Neural progenitor cell (in vitro differentiated cells): ENCODE results near the gene HOXB7. TPM values are rescaled to one million over a fixed set of nuclear protein-coding genes. Genes with fewer than 3 reads are reported as not detected.

Experiments used
- DNase-seq: peaks from one replicate; pipeline ENCODE4 v3.0.0-alpha.2; 2016; ENCODE audit warnings: low spot score
- H2AFZ ChIP-seq: fragments of 200-600 bp; sonication (generic); replicated peaks from 2 replicates; pipeline ENCODE4 v1.6.1; 2016; ENCODE audit warnings: antibody characterized with exemption
- H3F3A ChIP-seq: fragments of 200-600 bp; sonication (generic); 2 replicates; pipeline ENCODE4 v1.6.1; 2016; ENCODE audit warnings: antibody characterized with exemption, low read depth
- H3K27ac ChIP-seq: fragments of 200-600 bp; sonication (generic); 2 replicates; pipeline ENCODE4 v1.5.1; 2016; ENCODE audit warnings: mild to moderate bottlenecking
- H3K27me3 ChIP-seq: fragments of 200-600 bp; sonication (generic); 2 replicates; pipeline ENCODE4 v1.6.1; 2016; ENCODE audit warnings: mild to moderate bottlenecking, moderate library complexity
- H3K36me3 ChIP-seq: fragments of 200-600 bp; sonication (generic); 2 replicates; pipeline ENCODE4 v1.5.1; 2016
- H3K4me1 ChIP-seq: fragments of 200-600 bp; sonication (generic); 2 replicates; pipeline ENCODE4 v1.6.1; 2016; ENCODE audit warnings: mixed run types
- H3K4me2 ChIP-seq: fragments of 200-600 bp; sonication (generic); 2 replicates; pipeline ENCODE4 v1.6.1; 2016
- H3K4me3 ChIP-seq: fragments of 200-600 bp; sonication (generic); 2 replicates; pipeline ENCODE4 v1.5.1; 2016
- H3K79me2 ChIP-seq: fragments of 200-600 bp; sonication (generic); 2 replicates; pipeline ENCODE4 v1.6.1; 2016; ENCODE audit warnings: low read depth
- H3K9ac ChIP-seq: fragments of 200-600 bp; sonication (generic); 2 replicates; pipeline ENCODE4 v1.6.1; 2016
- H3K9me3 ChIP-seq: fragments of 200-600 bp; sonication (generic); 2 replicates; pipeline ENCODE4 v1.5.1; 2016; ENCODE audit warnings: low read depth
- H4K20me1 ChIP-seq: fragments of 200-600 bp; sonication (generic); 2 replicates; pipeline ENCODE4 v1.6.1; 2016; ENCODE audit warnings: low read depth
- H3K27ac Mint-ChIP-seq: 3 replicates; pipeline ENCODE4 v1.8.0; 2021; ENCODE audit warnings: mixed read lengths
- H3K27me3 Mint-ChIP-seq: 2 replicates; pipeline ENCODE4 v1.8.0; 2022; ENCODE audit warnings: low read depth, mild to moderate bottlenecking, inconsistent platforms, moderate library complexity, mixed read lengths; ENCODE audit not compliant: insufficient read depth
- H3K36me3 Mint-ChIP-seq: 3 replicates; pipeline ENCODE4 v1.8.0; 2021; ENCODE audit warnings: mixed read lengths
- H3K4me1 Mint-ChIP-seq: 3 replicates; pipeline ENCODE4 v1.8.0; 2021; ENCODE audit warnings: mixed read lengths
- H3K4me3 Mint-ChIP-seq: 3 replicates; pipeline ENCODE4 v1.8.0; 2021; ENCODE audit warnings: mild to moderate bottlenecking, moderate library complexity, mixed read lengths
- H3K9me3 Mint-ChIP-seq: 3 replicates; pipeline ENCODE4 v1.8.0; 2020; ENCODE audit warnings: mixed read lengths
- EZH2 ChIP-seq: fragments of 200-600 bp; sonication (generic); IDR thresholded peaks from 2 replicates; pipeline ENCODE4 v1.6.1; 2017; ENCODE audit warnings: antibody characterized with exemption, mild to moderate bottlenecking, moderate library complexity
- EZH2phosphoT487 ChIP-seq: fragments of 200-600 bp; sonication (generic); IDR thresholded peaks from 2 replicates; pipeline ENCODE4 v1.6.1; 2017; ENCODE audit warnings: antibody characterized with exemption
- total RNA-seq: library from RNA; depleted of rRNA; stranded (reverse); fragments of >200 nt; gene quantifications from 2 replicates; pipeline ENCODE4 v1.2.3, GENCODE V29; 2015; ENCODE audit warnings: low replicate concordance
- TF ChIP-seq, protein P1 (sequence below): fragments of 200-600 bp; sonication (generic); IDR thresholded peaks from 2 replicates; pipeline ENCODE4 v1.5.1; 2017; ENCODE audit warnings: antibody characterized with exemption, mild to moderate bottlenecking

The HOXB7 gene
- total RNA-seq, 1 donor from 2014 or later, result not detected

DNA sequence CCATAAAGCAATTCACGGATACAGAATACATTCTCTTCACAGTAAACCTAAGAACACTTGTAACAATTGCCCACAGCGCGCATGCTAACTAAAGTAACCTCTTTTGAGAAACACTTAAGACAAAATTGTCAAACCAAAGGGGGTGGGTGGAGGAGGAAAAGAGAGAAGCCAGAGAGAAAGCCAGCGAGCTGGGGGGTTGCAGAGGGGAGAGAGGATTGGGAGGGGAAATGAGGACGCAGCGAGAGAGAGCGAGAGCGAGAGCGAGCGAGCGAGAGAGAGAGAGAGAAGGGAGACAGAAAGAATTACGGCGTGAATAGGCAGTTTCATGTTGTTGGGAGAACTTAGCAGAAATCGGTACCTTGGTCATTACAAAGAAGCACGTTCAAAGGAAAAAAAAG lies 1.6 kb upstream of the HOXB7 start:
- H3K4me3 ChIP-seq, result no peak overlapping the region
- no peaks in the 10 kb centered on the region for H3K36me3 Mint-ChIP-seq

DNA sequence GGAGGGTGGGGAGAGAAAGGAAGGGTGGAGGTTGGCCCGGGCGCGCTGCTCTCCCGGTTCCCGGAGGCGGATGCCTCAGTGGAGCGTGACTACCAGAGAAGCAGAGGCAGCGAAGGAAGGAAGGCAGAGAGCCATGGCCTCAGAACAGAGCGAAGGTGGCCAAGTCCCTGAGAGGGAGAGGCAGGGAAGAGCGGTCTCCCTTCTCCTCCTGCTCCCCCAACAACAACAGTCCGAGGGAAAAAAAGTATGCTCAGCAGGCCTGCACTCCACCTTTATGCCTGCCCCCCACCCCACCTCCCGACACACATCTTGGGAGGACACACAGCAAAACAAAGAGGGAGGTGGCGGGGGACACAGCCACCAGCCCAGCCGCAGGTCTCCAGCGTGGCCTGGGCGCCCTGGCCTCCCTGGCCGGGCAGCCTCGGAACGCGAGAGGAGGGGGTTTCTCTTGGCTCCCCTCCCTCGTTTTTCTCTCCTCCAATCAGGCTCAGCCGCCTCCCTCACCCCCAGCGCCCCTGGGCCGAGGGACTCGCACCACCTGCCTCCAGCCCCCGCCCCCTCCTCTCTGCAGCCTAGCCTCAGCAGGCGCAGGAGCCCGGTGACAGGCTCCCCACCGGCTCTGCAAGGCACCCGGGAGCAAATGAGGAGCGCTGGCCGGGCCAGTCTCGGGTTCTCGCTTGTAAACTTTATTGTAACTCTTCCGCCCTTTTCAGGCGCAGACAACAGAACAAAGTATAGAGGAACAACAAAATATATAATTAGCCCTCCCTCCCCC lies 1.1 kb upstream of the HOXB7 start:
- peaks cover 9% of the 10 kb centered on the region for H3F3A ChIP-seq
- no peak overlapping the region for H3K4me2 ChIP-seq
- H2AFZ ChIP-seq, result no peak overlapping the region
- Mint-ChIP-seq H3K4me3 (no peak overlapping the region), H3K4me1 (peaks cover 11% of the 10 kb centered on the region), H3K27ac (no peak overlapping the region), H3K36me3 (no peaks in the 10 kb centered on the region), H3K9me3 (peaks cover 3% of the 10 kb centered on the region), H3K27me3 (peaks cover 92% of the 10 kb centered on the region)
- no peaks in the 10 kb centered on the region for H3K4me1 ChIP-seq
- DNase-seq, result peak; percentile 51
- H3K79me2 ChIP-seq, result no peaks in the 10 kb centered on the region
- no peak overlapping the region for H3K27ac ChIP-seq
- TF ChIP-seq EZH2, result peak; percentile 81
- peak; percentile 23 for TF ChIP-seq EZH2phosphoT487
- TF ChIP-seq, protein P1, sequence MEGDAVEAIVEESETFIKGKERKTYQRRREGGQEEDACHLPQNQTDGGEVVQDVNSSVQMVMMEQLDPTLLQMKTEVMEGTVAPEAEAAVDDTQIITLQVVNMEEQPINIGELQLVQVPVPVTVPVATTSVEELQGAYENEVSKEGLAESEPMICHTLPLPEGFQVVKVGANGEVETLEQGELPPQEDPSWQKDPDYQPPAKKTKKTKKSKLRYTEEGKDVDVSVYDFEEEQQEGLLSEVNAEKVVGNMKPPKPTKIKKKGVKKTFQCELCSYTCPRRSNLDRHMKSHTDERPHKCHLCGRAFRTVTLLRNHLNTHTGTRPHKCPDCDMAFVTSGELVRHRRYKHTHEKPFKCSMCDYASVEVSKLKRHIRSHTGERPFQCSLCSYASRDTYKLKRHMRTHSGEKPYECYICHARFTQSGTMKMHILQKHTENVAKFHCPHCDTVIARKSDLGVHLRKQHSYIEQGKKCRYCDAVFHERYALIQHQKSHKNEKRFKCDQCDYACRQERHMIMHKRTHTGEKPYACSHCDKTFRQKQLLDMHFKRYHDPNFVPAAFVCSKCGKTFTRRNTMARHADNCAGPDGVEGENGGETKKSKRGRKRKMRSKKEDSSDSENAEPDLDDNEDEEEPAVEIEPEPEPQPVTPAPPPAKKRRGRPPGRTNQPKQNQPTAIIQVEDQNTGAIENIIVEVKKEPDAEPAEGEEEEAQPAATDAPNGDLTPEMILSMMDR, result no peak
- no peaks in the 10 kb centered on the region for H3K36me3 ChIP-seq
- no peaks in the 10 kb centered on the region for H3K9me3 ChIP-seq
- peaks cover 100% of the 10 kb centered on the region for H3K27me3 ChIP-seq
- peaks cover 95% of the 10 kb centered on the region for H4K20me1 ChIP-seq
- no peak overlapping the region for H3K9ac ChIP-seq
- H3K4me3 ChIP-seq, result no peak overlapping the region

More for the DNA sequence above, 1.6 kb upstream of the HOXB7 start:
- no peak overlapping the region for H2AFZ ChIP-seq
- H3K36me3 ChIP-seq, result no peaks in the 10 kb centered on the region
- Mint-ChIP-seq H3K9me3 (peaks cover 3% of the 10 kb centered on the region), H3K27ac (no peak overlapping the region), H3K4me1 (peaks cover 11% of the 10 kb centered on the region), H3K4me3 (no peak overlapping the region), H3K27me3 (peaks cover 92% of the 10 kb centered on the region)
- H3K4me1 ChIP-seq, result no peaks in the 10 kb centered on the region
- H3K9ac ChIP-seq, result no peak overlapping the region
- peaks cover 95% of the 10 kb centered on the region for H4K20me1 ChIP-seq
- H3K9me3 ChIP-seq, result no peaks in the 10 kb centered on the region
- no peak overlapping the region for H3K27ac ChIP-seq
- H3K79me2 ChIP-seq, result no peaks in the 10 kb centered on the region
- no peak for DNase-seq
- no peak overlapping the region for H3K4me2 ChIP-seq
- peaks cover 100% of the 10 kb centered on the region for H3K27me3 ChIP-seq
- TF ChIP-seq, protein P1, result no peak
- peak; percentile 88 for TF ChIP-seq EZH2phosphoT487
- TF ChIP-seq EZH2, result peak; percentile 97
- H3F3A ChIP-seq, result peaks cover 9% of the 10 kb centered on the region

DNA sequence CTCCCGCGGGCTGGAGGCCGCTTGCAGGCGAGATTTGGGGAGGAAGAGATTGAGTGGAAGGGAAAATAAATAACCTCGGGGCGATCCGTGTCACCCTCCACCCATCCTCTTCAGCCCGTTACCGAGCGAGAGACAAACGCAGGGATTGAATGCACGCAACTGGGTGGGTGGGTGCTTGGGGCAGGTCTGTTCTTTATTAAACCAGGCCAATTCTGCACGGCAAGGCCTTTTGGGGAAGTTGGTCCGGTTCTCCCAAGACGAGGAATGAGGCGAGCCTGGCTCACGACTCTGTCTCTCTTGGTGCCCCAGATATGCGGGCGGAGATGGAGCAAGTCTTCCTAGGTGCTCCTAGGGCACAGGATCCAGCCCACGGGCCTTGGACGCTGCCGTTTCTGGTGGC lies 396 bp upstream of the HOXB7 start:
- Histone ChIP-seq H3K4me2 (no peak overlapping the region), H3K27me3 (peaks cover 100% of the 10 kb centered on the region), H2AFZ (no peak overlapping the region), H3F3A (peaks cover 9% of the 10 kb centered on the region), H3K9me3 (no peaks in the 10 kb centered on the region), H3K36me3 (no peaks in the 10 kb centered on the region), H3K4me1 (no peaks in the 10 kb centered on the region), H4K20me1 (peaks cover 95% of the 10 kb centered on the region), H3K79me2 (no peaks in the 10 kb centered on the region), H3K27ac (no peak overlapping the region), H3K9ac (no peak overlapping the region), H3K4me3 (peak overlapping the region; percentile 3)
- TF ChIP-seq, protein P1, result no peak
- TF ChIP-seq EZH2phosphoT487 (no peak), EZH2 (no peak)
- Mint-ChIP-seq H3K36me3 (no peaks in the 10 kb centered on the region), H3K27ac (no peak overlapping the region), H3K27me3 (peaks cover 92% of the 10 kb centered on the region), H3K9me3 (peaks cover 3% of the 10 kb centered on the region), H3K4me3 (peak overlapping the region; percentile 34), H3K4me1 (peaks cover 11% of the 10 kb centered on the region)
- no peak for DNase-seq
